Karpas-422 (cell line): ENCODE data around the gene CSTPP1. TPM values are rescaled to one million over a fixed set of nuclear protein-coding genes. Genes with fewer than 3 reads are reported as not detected.

ENCODE experiments used
- DNase-seq: peaks from one replicate; pipeline ENCODE4 v3.0.0-alpha.2; 2015
- H2AFZ ChIP-seq: fragments of 200-600 bp; sonication (generic); 2 replicates; pipeline ENCODE4 v1.6.1; 2014; ENCODE audit warnings: antibody characterized with exemption, low read length, mixed read lengths
- H3K27ac ChIP-seq: fragments of 200-600 bp; sonication (generic); 2 replicates; pipeline ENCODE4 v1.5.1; 2014; ENCODE audit warnings: mild to moderate bottlenecking, low read length, moderate library complexity
- H3K27me3 ChIP-seq: fragments of 200-600 bp; sonication (generic); 2 replicates; pipeline ENCODE4 v1.6.1; 2014; ENCODE audit warnings: low read length, mixed read lengths
- H3K36me3 ChIP-seq: fragments of 200-600 bp; sonication (generic); 2 replicates; pipeline ENCODE4 v1.6.1; 2014; ENCODE audit warnings: low read length, mixed read lengths; ENCODE audit not compliant: insufficient read depth
- H3K4me1 ChIP-seq: fragments of 200-600 bp; sonication (generic); 2 replicates; pipeline ENCODE4 v1.6.1; 2014; ENCODE audit warnings: mild to moderate bottlenecking, low read length, mixed read lengths
- H3K4me2 ChIP-seq: fragments of 200-600 bp; sonication (generic); 2 replicates; pipeline ENCODE4 v1.6.1; 2014; ENCODE audit warnings: low read length, low read depth, mild to moderate bottlenecking; ENCODE audit not compliant: poor library complexity, severe bottlenecking
- H3K4me3 ChIP-seq: fragments of 200-600 bp; sonication (generic); 2 replicates; pipeline ENCODE4 v1.5.1; 2014; ENCODE audit warnings: mild to moderate bottlenecking, antibody characterized with exemption, low read length, mixed read lengths
- H3K79me2 ChIP-seq: fragments of 200-600 bp; sonication (generic); 2 replicates; pipeline ENCODE4 v1.6.1; 2014; ENCODE audit warnings: mild to moderate bottlenecking, low read length, mixed read lengths
- H3K9ac ChIP-seq: fragments of 200-600 bp; sonication (generic); 2 replicates; pipeline ENCODE4 v1.6.0; 2014; ENCODE audit warnings: low read length
- H3K9me2 ChIP-seq: fragments of 200-600 bp; sonication (generic), shearing (Covaris generic); replicated peaks from 2 replicates; pipeline ENCODE4 v1.6.0; 2014; ENCODE audit warnings: mild to moderate bottlenecking, low read length, moderate library complexity; ENCODE audit not compliant: insufficient read depth
- H3K9me3 ChIP-seq: fragments of 300-700, 200-600 bp; sonication (generic); 2 replicates; pipeline ENCODE4 v1.6.1; 2014; ENCODE audit warnings: low read length, mixed read lengths
- H4K20me1 ChIP-seq: fragments of 200-600 bp; sonication (generic); 2 replicates; pipeline ENCODE4 v1.6.1; 2014; ENCODE audit warnings: mild to moderate bottlenecking, antibody characterized with exemption, low read length, low read depth; ENCODE audit not compliant: insufficient read depth
- total RNA-seq: library from RNA; depleted of rRNA; stranded (reverse); fragments of >200 nt; shearing (Covaris generic); gene quantifications from 2 replicates; pipeline ENCODE4 v1.2.3, GENCODE V29; 2014; ENCODE audit warnings: low replicate concordance; rRNA removed

Gene CSTPP1
- 61.1 and 78.4 TPM in 2 replicates for total RNA-seq

DNA sequence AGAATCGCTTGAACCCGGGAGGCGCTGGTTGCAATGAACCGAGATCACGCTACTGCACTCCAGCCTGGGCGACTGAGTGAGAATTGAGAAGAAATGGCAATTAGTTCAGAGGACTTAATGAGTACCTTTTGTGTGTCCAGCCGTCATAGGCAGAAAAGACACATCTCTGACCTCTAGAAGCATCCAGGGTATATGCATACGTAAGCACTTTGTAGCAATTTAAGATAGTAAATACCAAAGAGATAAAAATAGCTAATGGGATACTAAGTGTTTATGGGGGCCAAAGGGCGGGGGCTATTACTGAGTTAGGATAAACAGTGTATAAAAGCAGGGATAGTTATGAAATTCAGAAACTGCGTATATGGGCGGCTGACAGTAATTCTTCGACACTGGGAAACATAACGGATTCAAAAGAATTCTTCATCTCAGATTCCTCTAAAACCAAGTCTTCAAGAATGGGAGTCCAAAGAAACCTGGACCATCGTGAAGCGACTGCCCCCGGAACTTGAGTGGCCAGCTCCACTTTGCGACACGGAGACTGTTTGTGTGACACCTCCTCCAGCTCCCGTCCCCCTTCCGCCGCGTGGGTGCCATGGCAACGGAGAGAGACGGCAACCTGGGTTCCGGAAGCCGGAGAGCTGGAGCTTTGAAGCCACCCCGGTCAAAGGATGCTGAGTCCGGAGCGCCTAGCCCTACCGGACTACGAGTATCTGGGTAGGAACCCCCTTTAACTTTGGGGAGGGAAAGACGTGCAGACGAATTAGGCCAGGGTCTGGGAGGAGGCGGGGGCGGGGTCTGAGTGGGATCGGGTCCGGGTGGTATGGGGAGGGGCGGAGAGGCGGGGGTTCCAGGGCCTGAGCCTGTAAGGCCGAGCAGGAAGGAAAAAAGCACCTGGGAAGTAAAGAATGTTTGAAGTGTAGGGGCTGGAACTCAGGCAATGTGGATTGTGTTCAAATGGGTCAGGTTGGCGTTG lies at the start of gene CSTPP1:
TSS of gene CSTPP1 (plus strand) at position 624 of the 973 bp plus-strand sequence. CDS start at position 669, 45 bp downstream.
- peak within 1 kb of the TSS; percentile 81 for H3K4me2 ChIP-seq
- H3K4me1 ChIP-seq: peaks cover 39% of the 10 kb centered on the region
- no peaks in the 10 kb centered on the region for H4K20me1 ChIP-seq
- no peaks in the 10 kb centered on the region for H3K9me2 ChIP-seq
- H3K27ac ChIP-seq: peak within 1 kb of the TSS; percentile 50
- H3K9me3 ChIP-seq: no peaks in the 10 kb centered on the region
- no peaks in the 10 kb centered on the region for H3K27me3 ChIP-seq
- H3K9ac ChIP-seq: peak within 1 kb of the TSS; percentile 79
- peak within 1 kb of the TSS; percentile 88 for H2AFZ ChIP-seq
- peaks cover 42% of the 10 kb centered on the region for H3K79me2 ChIP-seq
- no peaks in the 10 kb centered on the region; the same call in 1 of the 2 replicates for H3K36me3 ChIP-seq
- peak within 1 kb of the TSS; percentile 82 for H3K4me3 ChIP-seq
- peak; percentile 98 for DNase-seq

DNA sequence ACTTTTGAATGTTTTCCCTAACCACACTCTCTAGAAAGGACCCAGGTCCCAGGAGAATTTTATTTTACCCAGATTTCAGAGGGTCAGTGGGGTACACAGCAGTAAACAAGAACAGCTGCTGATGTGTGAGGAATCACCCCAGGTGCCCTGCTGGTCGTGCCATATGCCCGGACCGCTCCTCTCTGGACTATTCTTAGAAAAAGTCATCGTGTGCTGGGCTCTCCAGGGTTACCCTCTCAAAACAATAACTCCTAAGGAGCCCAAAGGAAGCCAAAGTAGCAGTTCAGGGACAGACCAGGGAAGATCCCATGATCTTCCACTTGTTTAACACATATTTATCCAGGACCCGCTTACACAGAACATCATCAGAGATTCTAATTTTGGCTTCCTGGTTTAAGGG lies 47.9 kb upstream of the CSTPP1 start:
- Histone ChIP-seq H3K4me2 (no peak overlapping the region), H3K9me2 (no peaks in the 10 kb centered on the region), H3K9ac (no peak overlapping the region), H3K79me2 (no peaks in the 10 kb centered on the region), H3K27me3 (no peaks in the 10 kb centered on the region), H2AFZ (no peak overlapping the region), H4K20me1 (no peaks in the 10 kb centered on the region), H3K9me3 (no peaks in the 10 kb centered on the region), H3K36me3 (no peaks in the 10 kb centered on the region), H3K27ac (no peak overlapping the region), H3K4me1 (peaks cover 6% of the 10 kb centered on the region; the same call in 1 of the 2 replicates), H3K4me3 (no peak overlapping the region)
- DNase-seq: no peak

- no peaks in the 10 kb centered on the region for H3K9me2 ChIP-seq
- no peak overlapping the region for H3K4me3 ChIP-seq
- H3K79me2 ChIP-seq: no peaks in the 10 kb centered on the region
- no peaks in the 10 kb centered on the region for H3K27me3 ChIP-seq
- H3K27ac ChIP-seq: no peak overlapping the region
- no peak overlapping the region for H2AFZ ChIP-seq
- no peak for DNase-seq
- no peaks in the 10 kb centered on the region for H3K36me3 ChIP-seq
- H3K9ac ChIP-seq: no peak overlapping the region
- no peak overlapping the region for H3K4me2 ChIP-seq
- no peaks in the 10 kb centered on the region for H3K9me3 ChIP-seq
- peaks cover 6% of the 10 kb centered on the region; the same call in 1 of the 2 replicates for H3K4me1 ChIP-seq
- H4K20me1 ChIP-seq: no peaks in the 10 kb centered on the region
Measured at GRCh38 chr11:46889251-46889650, 47.3 kb upstream of the CSTPP1 start.

- H3K79me2 ChIP-seq: no peaks in the 10 kb centered on the region
- no peaks in the 10 kb centered on the region for H3K36me3 ChIP-seq
- H3K4me3 ChIP-seq: no peak overlapping the region
- H3K9ac ChIP-seq: no peak overlapping the region
- H3K9me3 ChIP-seq: no peaks in the 10 kb centered on the region
- no peaks in the 10 kb centered on the region for H4K20me1 ChIP-seq
- no peak overlapping the region for H3K27ac ChIP-seq
- H3K9me2 ChIP-seq: no peaks in the 10 kb centered on the region
- H2AFZ ChIP-seq: 0 out of 2 replicates have a peak overlapping the region, but pooled peaks have one; percentile 43
- DNase-seq: peak; percentile 93
- H3K27me3 ChIP-seq: no peaks in the 10 kb centered on the region
- no peak overlapping the region for H3K4me2 ChIP-seq
- peaks cover 6% of the 10 kb centered on the region; the same call in 1 of the 2 replicates for H3K4me1 ChIP-seq
Measured at GRCh38 chr11:46889689-46890475, 46.7 kb upstream of the CSTPP1 start.

- Histone ChIP-seq H2AFZ (no peak overlapping the region), H3K9me3 (no peaks in the 10 kb centered on the region), H4K20me1 (no peaks in the 10 kb centered on the region), H3K36me3 (no peaks in the 10 kb centered on the region), H3K4me3 (no peak overlapping the region), H3K4me2 (no peak overlapping the region), H3K79me2 (no peaks in the 10 kb centered on the region), H3K27ac (no peak overlapping the region), H3K4me1 (peaks cover 6% of the 10 kb centered on the region; the same call in 1 of the 2 replicates), H3K9ac (no peak overlapping the region), H3K9me2 (no peaks in the 10 kb centered on the region), H3K27me3 (no peaks in the 10 kb centered on the region)
- DNase-seq: no peak
Measured at GRCh38 chr11:46890665-46891064, 45.9 kb upstream of the CSTPP1 start.

DNA sequence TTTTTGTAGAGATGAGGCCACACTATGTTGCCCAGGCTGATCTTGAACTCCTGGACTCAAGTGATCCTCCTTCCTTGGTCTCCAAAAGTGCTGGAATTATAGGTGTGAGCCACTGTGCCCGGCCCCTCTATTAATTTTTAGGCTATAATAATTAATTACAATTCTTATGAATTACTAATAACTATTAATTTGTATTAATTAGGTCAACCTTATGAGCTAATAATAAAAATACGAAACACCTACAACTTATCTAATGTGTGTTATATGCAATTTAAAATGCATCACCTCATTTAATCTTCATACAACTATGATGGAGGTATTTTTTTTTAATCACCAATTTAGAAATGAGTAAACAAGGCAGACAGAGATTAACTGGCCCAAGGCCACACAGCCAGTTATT lies 44.5 kb upstream of the CSTPP1 start:
- H3K79me2 ChIP-seq: no peaks in the 10 kb centered on the region
- H3K27me3 ChIP-seq: no peaks in the 10 kb centered on the region
- no peaks in the 10 kb centered on the region for H3K36me3 ChIP-seq
- no peaks in the 10 kb centered on the region for H4K20me1 ChIP-seq
- H3K4me3 ChIP-seq: no peak overlapping the region
- no peaks in the 10 kb centered on the region for H3K9me2 ChIP-seq
- no peak for DNase-seq
- H3K27ac ChIP-seq: no peak overlapping the region
- no peaks in the 10 kb centered on the region for H3K9me3 ChIP-seq
- H3K4me2 ChIP-seq: no peak overlapping the region
- peaks cover 6% of the 10 kb centered on the region; the same call in 1 of the 2 replicates for H3K4me1 ChIP-seq
- H3K9ac ChIP-seq: no peak overlapping the region
- no peak overlapping the region for H2AFZ ChIP-seq

DNA sequence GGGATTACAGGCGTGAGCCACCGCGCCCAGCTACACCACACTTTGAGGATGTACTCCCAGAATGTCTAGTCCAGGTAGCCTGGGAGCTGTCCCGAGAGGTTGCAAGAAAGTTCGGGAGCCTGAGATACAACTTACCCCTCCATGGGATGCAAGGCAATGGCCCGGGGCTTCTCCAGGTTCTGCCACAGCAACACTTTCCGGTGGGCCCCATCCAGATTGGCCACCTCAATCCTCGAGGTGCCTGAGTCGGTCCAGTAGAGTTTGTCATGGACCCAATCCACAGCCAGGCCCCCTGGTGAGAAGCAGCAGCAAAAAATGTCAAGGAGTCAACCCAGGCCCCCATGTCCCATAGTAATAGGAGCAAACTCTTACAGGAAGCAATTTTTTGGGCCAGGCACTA lies 43.7 kb upstream of the CSTPP1 start:
- Histone ChIP-seq H4K20me1 (no peaks in the 10 kb centered on the region), H3K79me2 (no peaks in the 10 kb centered on the region), H3K4me1 (peaks cover 6% of the 10 kb centered on the region; the same call in 1 of the 2 replicates), H2AFZ (no peak overlapping the region), H3K9me3 (no peaks in the 10 kb centered on the region), H3K36me3 (no peaks in the 10 kb centered on the region), H3K9me2 (no peaks in the 10 kb centered on the region), H3K9ac (no peak overlapping the region), H3K4me2 (no peak overlapping the region), H3K4me3 (no peak overlapping the region), H3K27me3 (no peaks in the 10 kb centered on the region), H3K27ac (no peak overlapping the region)
- DNase-seq: no peak

GRCh38 chr11:46894506-46894905 lies 42.1 kb upstream of the CSTPP1 start:
- no peaks in the 10 kb centered on the region for H3K9me3 ChIP-seq
- H3K79me2 ChIP-seq: no peaks in the 10 kb centered on the region
- H3K36me3 ChIP-seq: no peaks in the 10 kb centered on the region
- peaks cover 3% of the 10 kb centered on the region; the same call in 1 of the 2 replicates for H3K4me1 ChIP-seq
- H3K4me3 ChIP-seq: no peak overlapping the region
- DNase-seq: no peak
- H3K27ac ChIP-seq: no peak overlapping the region
- H2AFZ ChIP-seq: no peak overlapping the region
- H3K9ac ChIP-seq: no peak overlapping the region
- H4K20me1 ChIP-seq: no peaks in the 10 kb centered on the region
- H3K9me2 ChIP-seq: no peaks in the 10 kb centered on the region
- H3K27me3 ChIP-seq: no peaks in the 10 kb centered on the region
- no peak overlapping the region for H3K4me2 ChIP-seq
